Large intestine (tissue), 3 donors: ENCODE data around the gene TCF7. TPM values are rescaled to one million over a fixed set of nuclear protein-coding genes. Genes with fewer than 3 reads are reported as not detected.

Experiments
- DNase-seq, 2 donors: peaks; one replicate each; pipeline versions ENCODE4 v3.0.0 to v3.0.0-alpha.2; 2013
- H3K27ac ChIP-seq: one replicate; pipeline ENCODE4 v1.5.1; 2013; ENCODE audit warnings: low read length
- H3K27me3 ChIP-seq: 2 replicates; pipeline ENCODE4 v1.6.1; 2013; ENCODE audit warnings: low read length; ENCODE audit not compliant: control insufficient read depth, insufficient read depth
- H3K36me3 ChIP-seq: 2 replicates; pipeline ENCODE4 v1.6.1; 2013; ENCODE audit warnings: low read length; ENCODE audit not compliant: control insufficient read depth, insufficient read depth
- H3K4me1 ChIP-seq: one replicate; pipeline ENCODE4 v1.6.1; 2013; ENCODE audit warnings: low read length; ENCODE audit not compliant: control insufficient read depth, insufficient read depth
- H3K4me3 ChIP-seq: one replicate; pipeline ENCODE4 v1.5.1; 2013; ENCODE audit warnings: low read length
- H3K9me3 ChIP-seq: one replicate; pipeline ENCODE4 v1.6.1; 2013; ENCODE audit warnings: mild to moderate bottlenecking, low read depth, low read length, moderate library complexity; ENCODE audit not compliant: control insufficient read depth
- WGBS: methylation state at CpG from one replicate; pipeline ENCODE4 v1.1.5; 2013; ENCODE audit warnings: low lambda C conversion rate; ENCODE audit not compliant: insufficient coverage; 5-methylcytosine and 5-hydroxymethylcytosine counted together
- polyA plus RNA-seq: library from polyadenylated mRNA; unstranded; fragments of 120-200 nt; gene quantifications from one replicate; pipeline ENCODE4 v1.2.1, GENCODE V29; 2013

The TCF7 gene
- polyA plus RNA-seq, 1 donor, result 9.7 TPM

DNA sequence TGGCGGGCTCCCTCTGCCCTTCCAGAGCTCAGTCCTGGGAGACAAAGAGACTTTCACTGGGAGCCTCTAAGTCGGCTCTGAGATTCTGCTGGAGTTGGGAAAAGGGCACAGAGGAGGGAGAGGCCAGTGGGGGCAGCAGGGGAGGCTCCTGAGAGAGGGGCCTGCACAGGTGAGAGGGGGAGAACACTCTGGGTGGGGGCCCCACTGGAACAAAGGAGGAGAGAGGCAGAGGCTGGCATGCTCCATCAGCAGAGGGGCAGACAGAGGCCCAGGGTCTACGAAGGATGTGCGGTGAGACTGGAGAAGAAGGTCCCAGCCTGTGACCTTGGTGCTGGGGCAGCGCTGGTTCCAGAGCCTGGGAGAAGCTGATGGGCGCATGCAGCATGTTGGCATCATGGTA is 8.9 kb downstream of the TCF7 start:
- Histone ChIP-seq H3K9me3 (no peaks in the 10 kb centered on the region), H3K36me3 (peaks cover 4% of the 10 kb centered on the region)
- no CpG with 5 or more reads among the region's 6 CpGs for WGBS

DNA sequence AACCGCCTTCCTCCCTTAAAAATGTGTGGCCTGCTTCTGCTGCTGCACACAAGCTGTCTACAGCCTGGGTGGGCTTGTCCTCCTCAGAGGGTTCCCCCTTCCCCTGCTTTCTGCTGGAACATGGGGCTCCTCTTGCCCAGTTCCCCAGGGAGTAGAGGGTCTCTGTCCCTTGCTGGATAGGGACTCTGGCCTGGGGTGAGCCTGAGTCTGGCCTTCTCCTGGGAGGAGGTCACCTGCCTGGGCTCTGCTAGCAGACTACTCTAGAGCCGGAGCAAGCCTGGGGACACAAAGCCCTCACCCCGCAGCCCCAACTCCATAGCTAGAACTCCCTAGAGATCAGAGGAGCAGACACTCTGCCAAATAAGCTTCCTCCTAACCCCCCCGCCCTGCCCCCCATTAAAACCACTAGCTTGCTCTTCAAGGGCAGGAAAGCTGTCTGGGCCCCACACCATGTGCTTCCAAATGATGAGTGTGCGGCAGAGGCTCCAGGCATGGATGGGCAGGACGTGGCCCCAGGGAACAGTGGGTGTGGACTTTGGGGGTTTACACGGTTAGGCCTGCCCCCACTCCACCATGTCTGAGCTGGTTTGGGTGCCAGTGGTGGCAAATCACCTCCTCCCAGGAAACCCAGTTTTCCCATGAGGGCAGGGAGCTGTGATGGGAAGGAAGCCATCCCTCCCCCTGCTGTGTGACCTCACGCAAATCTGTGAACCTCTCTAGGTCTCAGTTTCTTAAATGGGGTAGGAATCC is 10.0 kb downstream of the TCF7 start:
- H3K4me1 ChIP-seq, result no peaks in the 10 kb centered on the region
- DNase-seq, result no peak
- H3K4me3 ChIP-seq, result no peak overlapping the region
- no peaks in the 10 kb centered on the region for H3K27me3 ChIP-seq
- WGBS, result no CpG with 5 or more reads among the region's 8 CpGs
- H3K9me3 ChIP-seq, result no peaks in the 10 kb centered on the region
- H3K27ac ChIP-seq, result no peak overlapping the region
- H3K36me3 ChIP-seq, result peaks cover 11% of the 10 kb centered on the region

More for the DNA sequence above, 8.9 kb downstream of the TCF7 start:
- H3K27ac ChIP-seq, result no peak overlapping the region
- H3K27me3 ChIP-seq, result no peaks in the 10 kb centered on the region
- H3K4me1 ChIP-seq, result no peaks in the 10 kb centered on the region
- DNase-seq, result no peak
- H3K4me3 ChIP-seq, result no peak overlapping the region

DNA sequence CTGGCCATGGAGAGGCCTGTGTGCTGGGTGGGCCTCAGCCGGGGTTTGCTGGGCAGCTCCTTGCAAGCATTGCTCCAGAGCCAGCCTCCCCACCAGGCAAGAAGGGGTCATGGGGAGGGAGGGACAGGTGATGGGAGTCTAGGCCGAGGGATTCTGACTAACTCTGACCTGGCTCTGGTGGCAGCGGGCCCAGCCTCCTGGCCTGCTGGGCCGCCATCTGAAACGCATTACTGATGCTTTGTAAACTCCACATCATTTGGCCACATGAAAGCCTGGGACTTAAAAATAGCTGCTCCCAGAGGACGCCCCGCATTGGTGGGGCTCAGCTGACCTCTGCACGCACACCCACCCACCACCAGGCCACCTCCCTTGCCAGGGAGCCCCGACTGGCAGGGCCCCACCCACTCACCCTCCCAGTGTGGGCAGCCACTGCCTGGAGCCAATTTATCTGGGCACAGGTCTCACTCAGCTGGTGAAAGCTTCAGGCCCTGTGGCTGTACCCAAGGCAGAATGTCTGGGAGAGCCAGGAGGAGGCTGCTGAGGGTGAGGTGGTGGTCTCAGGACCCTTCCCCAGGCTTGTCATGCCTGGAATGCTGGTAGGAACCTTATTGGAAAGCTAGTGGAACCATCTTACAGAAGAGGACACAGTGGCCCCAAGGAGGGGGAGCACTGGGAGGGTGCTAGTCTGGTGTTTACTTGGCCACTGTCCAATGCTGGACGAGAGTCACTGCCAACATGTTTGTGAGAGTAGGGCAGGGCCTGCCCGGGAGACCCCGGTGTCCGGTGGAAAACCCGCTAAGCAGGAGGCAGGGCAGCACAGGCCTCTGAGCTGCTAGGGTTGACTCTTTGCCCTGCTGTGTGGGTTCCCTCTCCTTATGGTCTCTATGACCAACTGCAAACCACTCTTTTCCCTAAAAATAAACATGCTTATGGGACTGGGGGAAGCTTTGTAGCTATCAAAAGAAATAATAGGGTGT is 10.8 kb downstream of the TCF7 start:
- H3K4me3 ChIP-seq, result no peak overlapping the region
- no peaks in the 10 kb centered on the region for H3K9me3 ChIP-seq
- no peak for DNase-seq
- WGBS, result no CpG with 5 or more reads among the region's 14 CpGs
- no peaks in the 10 kb centered on the region for H3K4me1 ChIP-seq
- no peaks in the 10 kb centered on the region for H3K27me3 ChIP-seq
- peaks cover 16% of the 10 kb centered on the region for H3K36me3 ChIP-seq
- no peak overlapping the region for H3K27ac ChIP-seq

DNA sequence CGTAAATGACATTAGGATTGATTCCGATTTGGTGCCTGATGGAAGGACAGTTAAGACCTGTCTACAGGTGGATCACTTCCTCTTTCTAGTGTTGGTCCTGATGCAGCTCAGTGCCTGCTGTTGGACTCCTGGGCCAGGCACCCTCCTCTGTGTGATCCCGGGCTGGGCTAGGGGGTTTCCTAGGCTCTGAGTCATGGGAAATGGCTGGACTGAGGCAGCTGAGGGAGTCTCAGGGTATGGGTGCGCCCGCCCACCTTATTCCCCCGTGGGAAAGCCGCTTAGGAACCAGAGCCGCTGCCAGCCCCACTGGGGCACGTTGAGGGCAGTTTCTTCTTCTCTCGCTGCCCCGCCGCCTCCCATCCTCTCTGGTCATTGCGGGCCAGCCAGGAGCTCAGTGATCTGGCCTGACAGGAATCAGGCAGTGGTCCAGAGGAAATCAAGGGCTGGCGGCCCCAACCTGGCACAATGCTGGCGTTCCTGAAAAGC is 12.9 kb downstream of the TCF7 start:
- Histone ChIP-seq H3K4me3 (no peak overlapping the region), H3K36me3 (peaks cover 21% of the 10 kb centered on the region), H3K9me3 (no peaks in the 10 kb centered on the region), H3K27me3 (no peaks in the 10 kb centered on the region), H3K27ac (no peak overlapping the region), H3K4me1 (no peaks in the 10 kb centered on the region)
- WGBS, result no CpG with 5 or more reads among the region's 15 CpGs
- DNase-seq, result no peak

DNA sequence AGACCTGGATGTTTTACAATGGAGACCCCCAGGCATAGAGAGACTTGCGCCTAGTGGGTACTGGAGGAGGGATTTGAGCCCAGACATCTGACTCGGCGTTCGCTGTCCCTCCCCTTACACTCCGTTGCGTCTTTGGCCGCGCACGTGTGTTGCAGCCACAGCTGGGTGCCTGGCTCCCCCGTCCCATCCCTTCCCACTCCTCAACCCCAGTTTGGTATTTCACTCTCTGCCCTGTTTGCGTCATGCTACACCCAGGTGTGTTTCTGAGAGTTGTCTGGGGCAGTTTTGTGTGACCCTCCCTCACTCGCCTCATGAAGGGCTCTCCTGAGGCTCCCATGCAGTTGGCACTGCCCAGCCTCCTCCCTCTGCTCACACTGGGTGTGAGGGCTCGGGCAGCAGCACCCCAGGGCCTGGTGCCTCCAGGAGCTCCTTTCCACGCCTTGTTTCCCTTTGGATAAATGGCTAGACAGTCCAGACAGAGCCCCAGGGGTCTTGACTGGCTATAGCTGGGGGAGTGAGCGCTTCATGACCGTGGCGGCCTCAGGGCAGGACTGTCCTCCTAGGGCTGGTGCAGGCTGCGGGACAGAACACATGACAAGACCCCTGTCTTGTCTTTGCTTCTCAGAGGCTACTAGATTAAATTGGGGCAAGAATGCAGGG is 13.6 kb downstream of the TCF7 start:
- Histone ChIP-seq H3K4me3 (no peak overlapping the region), H3K27ac (no peak overlapping the region), H3K27me3 (no peaks in the 10 kb centered on the region), H3K9me3 (no peaks in the 10 kb centered on the region), H3K36me3 (peaks cover 25% of the 10 kb centered on the region), H3K4me1 (no peaks in the 10 kb centered on the region)
- no peak for DNase-seq
- no CpG with 5 or more reads among the region's 18 CpGs for whole genome bisulfite sequencing

DNA sequence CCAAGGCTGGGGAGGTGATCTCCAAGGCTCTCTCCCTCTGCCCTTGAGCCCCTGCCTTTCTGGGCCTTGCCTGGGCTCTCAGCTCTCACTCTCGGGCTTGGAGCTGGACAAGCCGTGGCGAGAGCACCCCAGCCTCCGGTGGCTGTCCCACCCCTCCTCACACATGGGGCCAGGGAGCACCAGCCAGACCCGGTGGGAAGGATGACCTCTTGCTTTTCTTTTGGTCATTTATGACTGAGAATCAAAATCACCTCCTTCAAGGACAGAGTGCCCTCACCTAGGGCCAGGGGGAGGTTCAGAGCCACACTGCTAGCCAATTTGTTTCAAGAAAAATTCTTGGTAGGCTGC is 14.1 kb downstream of the TCF7 start:
- no peak overlapping the region for H3K4me3 ChIP-seq
- H3K27ac ChIP-seq, result no peak overlapping the region
- H3K27me3 ChIP-seq, result no peaks in the 10 kb centered on the region
- WGBS, result no CpG with 5 or more reads among the region's 5 CpGs
- no peaks in the 10 kb centered on the region for H3K9me3 ChIP-seq
- H3K4me1 ChIP-seq, result no peaks in the 10 kb centered on the region
- H3K36me3 ChIP-seq, result peaks cover 30% of the 10 kb centered on the region
- no peak for DNase-seq

DNA sequence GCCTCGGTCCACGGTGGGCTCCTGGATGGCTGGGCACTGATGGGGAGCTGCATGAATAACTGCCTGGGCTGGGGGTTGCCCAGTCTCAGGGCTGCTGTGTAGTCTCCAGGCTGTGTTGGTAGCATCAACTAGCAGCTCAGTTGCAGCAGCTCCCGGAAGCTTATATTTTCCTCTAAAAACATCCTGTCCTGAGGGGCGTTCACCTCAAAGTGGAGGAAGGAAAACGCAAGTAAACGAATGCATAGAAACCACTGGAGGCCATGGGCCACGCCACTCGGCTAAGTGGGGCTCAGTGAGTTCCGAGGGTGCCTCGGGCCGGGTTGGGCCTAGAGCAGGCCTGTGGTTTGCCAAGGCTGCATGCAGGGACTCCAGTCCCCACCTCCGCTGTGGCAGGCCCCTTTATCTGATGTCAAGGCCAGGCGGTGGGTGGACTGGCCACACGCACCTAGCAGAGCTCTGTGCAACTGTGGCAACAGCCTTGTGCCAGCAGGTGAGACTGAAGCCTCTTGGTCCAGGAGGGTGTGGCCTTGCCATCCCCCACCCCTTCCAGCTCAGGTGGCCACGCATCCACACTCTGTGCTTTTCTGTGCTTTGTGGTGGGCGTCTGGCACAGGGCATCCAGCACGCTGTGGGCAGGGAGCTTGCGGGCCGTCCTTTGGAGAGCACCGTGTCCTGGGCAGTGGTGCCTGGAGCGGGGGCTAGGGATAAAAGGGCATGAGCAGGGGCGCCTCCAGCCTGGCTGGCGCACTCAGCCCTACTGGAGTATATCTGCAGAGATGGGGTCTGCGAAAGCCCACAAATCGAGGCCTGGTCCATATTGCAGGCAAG is 15.1 kb downstream of the TCF7 start:
- Histone ChIP-seq H3K4me3 (no peak overlapping the region), H3K27me3 (no peaks in the 10 kb centered on the region), H3K9me3 (no peaks in the 10 kb centered on the region), H3K4me1 (no peaks in the 10 kb centered on the region), H3K36me3 (peaks cover 40% of the 10 kb centered on the region), H3K27ac (no peak overlapping the region)
- WGBS, result no CpG with 5 or more reads among the region's 25 CpGs
- DNase-seq, result no peak

DNA sequence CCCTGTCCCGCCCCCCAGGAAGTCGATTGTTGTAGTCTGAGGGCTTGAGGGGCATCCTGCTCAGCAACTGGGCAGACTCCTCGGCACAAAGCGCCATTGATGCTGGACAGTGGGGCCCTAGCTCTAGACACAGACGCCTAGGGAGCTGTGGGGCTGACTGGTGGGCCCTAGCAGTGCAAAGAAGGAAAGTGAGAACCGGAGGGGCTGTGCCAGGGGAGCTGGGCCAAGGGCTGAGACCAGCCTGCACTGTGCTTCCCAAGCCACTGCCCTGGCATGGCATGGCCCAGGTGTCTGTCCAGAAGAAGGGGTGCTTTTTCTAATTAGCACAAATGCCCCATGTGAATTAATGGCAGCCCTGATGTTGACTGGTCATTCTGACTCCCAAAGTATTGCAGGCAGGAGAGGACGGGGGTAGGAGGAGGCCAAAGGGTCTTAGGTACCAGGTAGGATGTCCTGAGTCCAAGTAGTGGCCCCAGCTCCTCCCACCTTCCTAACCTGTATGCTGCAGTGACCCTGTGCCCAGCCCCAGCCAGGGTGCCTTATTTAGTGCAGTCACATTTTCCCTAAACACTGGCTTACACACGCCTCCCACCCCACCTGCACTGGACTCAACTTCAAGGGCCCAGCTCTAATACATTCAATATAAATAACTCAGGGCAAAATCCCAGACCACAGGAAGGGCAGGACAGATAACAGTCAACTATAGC is 15.9 kb downstream of the TCF7 start:
- Histone ChIP-seq H3K27me3 (no peaks in the 10 kb centered on the region), H3K27ac (no peak overlapping the region), H3K4me1 (no peaks in the 10 kb centered on the region), H3K36me3 (peaks cover 48% of the 10 kb centered on the region), H3K4me3 (no peak overlapping the region), H3K9me3 (no peaks in the 10 kb centered on the region)
- WGBS, result no CpG with 5 or more reads among the region's 8 CpGs
- DNase-seq, result no peak

DNA sequence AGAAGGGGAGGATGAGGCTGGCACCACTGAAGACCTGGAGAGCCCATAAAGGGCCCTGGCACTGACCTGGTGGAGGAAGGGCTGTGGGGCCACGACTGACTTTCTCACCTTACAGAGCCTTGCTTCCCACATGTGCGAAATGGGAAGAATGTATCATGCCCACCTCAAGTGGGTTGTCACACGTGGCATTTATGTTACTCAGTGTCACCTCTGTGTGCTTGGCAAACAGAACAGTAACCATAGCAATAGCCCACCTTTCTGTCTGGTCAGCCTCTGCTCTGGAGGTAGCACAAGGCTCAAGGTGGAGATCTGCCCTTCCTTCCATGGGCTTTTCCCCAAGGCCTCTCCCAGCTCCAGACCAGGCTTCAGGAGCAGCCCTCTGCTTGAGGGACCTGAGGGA is 16.7 kb downstream of the TCF7 start:
- Histone ChIP-seq H3K9me3 (no peaks in the 10 kb centered on the region), H3K27me3 (no peaks in the 10 kb centered on the region), H3K4me3 (no peak overlapping the region), H3K36me3 (peaks cover 55% of the 10 kb centered on the region), H3K4me1 (no peaks in the 10 kb centered on the region), H3K27ac (no peak overlapping the region)
- WGBS, result no CpG with 5 or more reads among the region's 3 CpGs
- DNase-seq, result no peak
